Measurements from ENCODE around the gene ERBB3.

The ERBB3 gene

DNA sequence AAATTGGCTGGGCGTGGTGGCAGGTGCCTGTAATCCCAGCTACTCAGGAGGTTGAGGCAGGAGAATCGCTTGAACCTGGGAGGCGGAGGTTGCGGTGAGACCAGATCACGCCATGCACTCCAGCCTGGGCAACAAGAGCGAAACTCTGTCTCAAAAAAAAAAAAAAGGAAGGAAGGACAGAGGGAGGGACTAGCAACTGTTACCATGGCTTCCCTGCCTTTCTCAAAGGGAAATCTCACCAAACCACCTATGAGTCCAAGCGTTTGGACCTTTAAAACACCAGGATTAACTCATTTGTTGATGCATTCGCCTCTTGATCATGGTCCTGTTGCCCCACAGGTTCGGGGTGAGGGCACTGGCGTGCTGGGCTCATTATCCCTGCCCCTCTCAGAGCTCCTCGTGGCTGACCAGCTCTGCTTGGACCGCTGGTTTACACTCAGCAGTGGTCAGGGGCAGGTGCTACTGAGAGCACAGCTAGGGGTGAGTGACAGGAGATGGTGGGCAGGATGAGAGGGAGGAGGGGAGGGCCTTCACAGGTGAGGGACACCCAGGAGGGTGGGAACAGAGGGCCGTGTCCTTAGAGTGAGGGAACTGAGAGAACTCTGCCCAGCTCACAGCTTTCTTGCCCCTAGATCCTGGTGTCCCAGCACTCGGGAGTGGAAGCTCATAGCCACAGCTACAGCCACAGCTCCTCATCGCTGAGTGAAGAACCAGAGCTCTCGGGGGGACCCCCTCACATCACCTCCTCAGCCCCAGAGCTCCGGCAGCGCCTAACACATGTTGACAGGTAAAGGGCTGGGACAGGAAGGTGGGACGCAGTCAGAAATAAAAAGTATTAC, 62.2 kb downstream of the ERBB3 start:
- DNase-seq: no peak

DNA sequence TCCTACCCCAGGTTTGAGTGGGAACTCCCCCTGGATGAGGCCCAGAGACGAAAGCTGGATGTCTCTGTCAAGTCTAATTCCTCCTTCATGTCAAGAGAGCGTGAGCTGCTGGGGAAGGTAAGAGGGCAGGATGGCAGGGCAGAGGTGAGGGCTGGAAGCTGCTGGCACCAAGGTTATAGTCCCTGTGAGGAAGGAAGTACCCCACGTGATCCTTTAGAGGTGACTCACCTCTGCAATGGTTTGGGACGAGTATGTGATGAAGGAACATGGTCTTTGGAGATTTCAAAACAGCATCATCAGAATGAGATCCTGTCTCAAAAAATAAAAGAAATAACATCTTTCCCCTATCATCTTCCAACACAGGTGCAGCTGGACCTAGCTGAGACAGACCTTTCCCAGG, 63.3 kb downstream of the ERBB3 start:
- no peak for DNase-seq

DNA sequence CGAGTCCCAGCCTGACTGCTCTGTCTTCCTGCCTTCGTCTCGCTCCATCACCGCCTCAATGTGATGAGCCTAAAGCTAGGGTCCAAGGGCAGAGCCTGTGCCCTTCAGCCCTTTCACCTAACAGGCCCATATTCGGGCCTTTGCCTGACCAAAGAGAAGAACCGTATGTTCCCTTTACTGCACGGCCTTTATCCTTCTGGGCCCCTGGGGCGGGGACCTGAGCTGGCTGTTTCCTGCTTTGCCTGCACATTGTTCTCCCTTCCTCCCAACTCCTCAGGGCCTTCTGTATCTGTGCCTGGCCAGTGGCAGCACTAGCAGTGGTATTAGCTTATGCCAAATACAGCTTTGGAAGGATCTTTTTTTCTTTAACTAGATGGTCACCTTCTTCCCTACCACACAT, 63.9 kb downstream of the ERBB3 start:
- no peak for DNase-seq

DNA sequence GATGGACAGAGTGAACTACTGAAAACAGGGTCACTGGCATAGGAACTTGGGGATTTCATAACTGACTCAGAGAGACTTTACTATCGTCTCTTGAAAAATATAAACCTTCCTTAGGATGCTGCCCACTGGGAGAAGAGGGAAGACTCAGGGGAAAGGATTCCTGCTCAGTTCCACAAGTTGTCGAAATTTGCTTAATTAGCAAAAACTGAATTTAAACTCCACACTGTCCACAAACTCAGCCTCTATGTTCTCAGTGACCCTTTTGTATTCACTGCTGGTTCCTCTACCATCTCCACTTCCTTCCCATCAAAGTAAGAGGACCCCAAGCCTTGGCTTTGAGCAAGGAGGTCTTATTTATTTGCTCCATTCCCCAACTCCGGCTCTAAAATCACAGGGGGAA, 65.3 kb downstream of the ERBB3 start:
- DNase-seq: no peak

DNA sequence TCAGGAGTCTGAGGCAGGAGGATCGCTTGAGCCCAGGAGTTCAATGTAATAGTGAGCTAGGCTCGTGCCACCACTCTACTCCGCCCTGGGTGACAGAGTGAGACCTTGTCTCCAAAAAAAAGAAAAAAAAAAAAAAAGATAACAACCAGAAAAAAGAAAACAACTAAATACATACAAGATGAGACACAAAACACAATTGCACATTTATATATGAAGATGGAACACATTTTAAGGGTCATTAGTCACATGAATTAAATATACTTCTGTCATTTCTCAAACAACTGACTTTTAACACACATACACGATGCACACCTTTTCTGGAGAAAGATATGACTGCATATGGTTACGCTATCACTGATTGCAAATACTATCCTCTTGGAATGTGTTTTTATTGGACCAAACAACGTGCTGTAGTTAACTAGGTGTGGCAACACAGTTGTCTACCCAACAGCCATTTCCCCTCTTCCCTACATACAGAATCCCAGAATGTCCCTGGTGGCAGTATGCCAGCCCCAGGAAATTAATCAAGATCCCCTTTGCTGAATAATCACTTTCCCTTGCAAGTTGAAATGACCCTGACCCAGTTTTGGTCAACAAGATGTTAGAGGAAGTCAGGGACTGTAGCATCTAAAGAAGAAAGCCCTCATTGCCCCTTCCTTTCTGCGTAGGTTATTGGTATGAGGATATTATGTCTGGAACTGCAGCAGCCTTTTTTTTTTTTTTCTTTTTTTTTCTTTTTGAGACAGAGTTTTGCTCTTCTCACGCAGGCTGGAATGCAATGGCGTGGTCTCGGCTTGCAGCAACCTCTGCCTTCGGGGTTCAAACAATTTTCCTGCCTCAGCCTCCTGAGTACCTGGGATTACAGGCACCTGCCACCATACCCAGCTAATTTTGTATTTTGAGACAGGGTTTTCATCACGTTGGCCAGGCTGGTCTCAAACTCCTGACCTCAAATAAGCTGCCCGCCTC, 66.8 kb downstream of the ERBB3 start:
- DNase-seq: no peak

DNA sequence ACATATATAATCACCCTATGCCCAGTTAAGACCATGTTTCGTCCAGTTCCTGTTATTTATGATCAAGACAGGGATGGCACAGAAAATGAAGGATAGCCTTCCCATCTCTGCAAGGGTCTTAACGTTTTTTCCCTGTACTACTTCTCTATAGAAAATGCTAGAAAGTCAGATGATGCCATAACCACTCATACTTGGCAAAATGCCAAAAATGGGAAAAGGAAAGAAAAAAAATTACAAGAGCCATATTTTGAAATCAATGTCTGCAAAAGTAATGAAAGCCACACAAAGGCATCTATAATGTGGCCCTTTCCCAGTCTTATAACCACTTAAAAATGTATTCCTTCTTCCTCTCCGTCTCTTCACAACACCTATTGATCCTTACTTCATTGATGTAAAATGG, 70.6 kb downstream of the ERBB3 start:
- no peak for DNase-seq

DNA sequence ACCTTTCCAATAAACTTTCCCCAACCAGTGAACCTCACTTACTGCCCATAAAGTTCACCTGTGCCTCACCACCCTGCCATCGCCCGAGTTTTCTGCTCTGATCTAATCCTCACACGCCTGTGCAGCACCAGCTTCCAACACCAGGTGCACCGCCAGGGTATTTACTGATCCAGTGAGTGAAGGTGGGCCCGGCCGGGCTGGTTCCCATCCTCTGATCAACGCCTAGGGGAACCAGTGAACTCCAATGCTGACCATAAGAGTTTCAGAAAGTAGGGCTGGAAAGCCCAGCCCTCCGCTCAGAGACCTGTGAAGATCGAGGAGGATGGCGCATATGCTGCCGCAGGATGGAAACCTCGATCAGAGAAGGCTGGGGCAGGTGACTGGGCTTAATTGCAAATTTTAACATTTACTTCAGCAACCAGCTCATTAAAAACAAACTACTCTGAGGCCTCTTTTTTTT, 71.7 kb downstream of the ERBB3 start:
- DNase-seq: peak; percentile 26

DNA sequence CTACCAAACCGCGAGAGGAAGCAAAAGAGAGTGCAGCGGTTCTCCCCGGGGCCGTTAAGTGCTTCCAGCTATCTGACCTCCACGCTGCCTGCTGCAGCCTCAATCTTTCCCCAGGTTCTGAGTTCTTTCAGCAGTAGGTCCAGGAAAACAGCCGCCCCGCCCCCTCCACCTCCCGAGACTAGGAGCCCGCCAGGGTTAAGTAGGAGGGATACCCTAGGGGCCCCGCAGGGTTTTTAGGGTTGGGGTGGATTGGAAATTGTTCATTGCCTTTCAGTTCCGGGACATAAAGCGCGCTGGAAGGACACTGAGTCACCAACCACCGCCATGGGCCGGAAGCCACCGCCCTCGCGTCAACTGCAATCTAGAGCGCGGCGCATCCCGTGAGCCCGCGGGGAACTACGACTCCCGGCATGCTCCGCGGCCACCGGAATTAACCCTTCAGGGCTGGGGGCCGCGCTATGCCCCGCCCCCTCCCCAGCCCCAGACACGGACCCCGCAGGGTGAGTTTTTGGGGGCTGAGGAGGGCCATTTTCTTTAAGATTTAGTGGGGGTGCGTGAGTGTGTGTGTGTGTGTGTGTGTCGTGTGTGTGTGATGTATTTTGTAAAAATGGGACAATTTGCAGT, 72.3 kb downstream of the ERBB3 start, which contains the start of gene MYL6B:
Gene MYL6B, plus strand, starts transcription at position 456 of the 624 bp plus-strand sequence. CDS start 1,332 bp downstream, outside the sequence.
- DNase-seq: peak; percentile 71

Data from NCI-H1694 treated with DMSO at 0.1 percent for 48 hours (cell line).